ENCODE results near the gene CARMIL1. TPM values are rescaled to one million over a fixed set of nuclear protein-coding genes. Genes with fewer than 3 reads are reported as not detected.

The CARMIL1 gene
- total RNA-seq, 1 donor from 2014 or later: 15.7 TPM

- H3K27me3 Mint-ChIP-seq (ENCODE audit: low read depth): peaks cover 42% of the 10 kb centered on the region
- TF ChIP-seq CTCF (IDR thresholded peaks at IDR 0.05; ENCODE audit: unreplicated experiment): no peak
- no peak overlapping the region for H3K4me3 Mint-ChIP-seq
- no peaks in the 10 kb centered on the region for H3K4me1 Mint-ChIP-seq
- no peaks in the 10 kb centered on the region for H3K9me3 Mint-ChIP-seq
- H3K36me3 Mint-ChIP-seq: no peaks in the 10 kb centered on the region
- H3K27ac Mint-ChIP-seq: no peak overlapping the region
- no peak for DNase-seq (ENCODE audit: low spot score in 2 of 2, unreplicated experiment in 2 of 2)
Observed at GRCh38 chr6:25629198-25629576, 350.0 kb downstream of the CARMIL1 start.

- H3K36me3 Mint-ChIP-seq: no peaks in the 10 kb centered on the region
- no peak overlapping the region for H3K4me3 Mint-ChIP-seq
- TF ChIP-seq CTCF (IDR thresholded peaks at IDR 0.05; ENCODE audit: unreplicated experiment): no peak
- DNase-seq (ENCODE audit: low spot score in 2 of 2, unreplicated experiment in 2 of 2): no peak
- peaks cover 50% of the 10 kb centered on the region for H3K27me3 Mint-ChIP-seq (ENCODE audit: low read depth)
- no peak overlapping the region for H3K27ac Mint-ChIP-seq
- H3K4me1 Mint-ChIP-seq: no peaks in the 10 kb centered on the region
- H3K9me3 Mint-ChIP-seq: no peaks in the 10 kb centered on the region
Observed at GRCh38 chr6:25630508-25631278, 351.5 kb downstream of the CARMIL1 start.

- Mint-ChIP-seq H3K36me3 (no peaks in the 10 kb centered on the region), H3K4me1 (no peaks in the 10 kb centered on the region), H3K27ac (no peak overlapping the region), H3K4me3 (no peak overlapping the region), H3K27me3 (ENCODE audit: low read depth) (peaks cover 50% of the 10 kb centered on the region), H3K9me3 (no peaks in the 10 kb centered on the region)
- DNase-seq (ENCODE audit: low spot score in 2 of 2, unreplicated experiment in 2 of 2): no peak
- TF ChIP-seq CTCF (IDR thresholded peaks at IDR 0.05; ENCODE audit: unreplicated experiment): no peak
Observed at GRCh38 chr6:25635886-25636317, 356.7 kb downstream of the CARMIL1 start.

- Mint-ChIP-seq H3K27ac (no peak overlapping the region), H3K36me3 (no peaks in the 10 kb centered on the region), H3K9me3 (no peaks in the 10 kb centered on the region), H3K27me3 (ENCODE audit: low read depth) (peaks cover 50% of the 10 kb centered on the region), H3K4me1 (no peaks in the 10 kb centered on the region), H3K4me3 (no peak overlapping the region)
- DNase-seq (ENCODE audit: low spot score in 2 of 2, unreplicated experiment in 2 of 2): no peak
- no peak for TF ChIP-seq CTCF (IDR thresholded peaks at IDR 0.05; ENCODE audit: unreplicated experiment)
Observed at GRCh38 chr6:25637211-25637610, 358.0 kb downstream of the CARMIL1 start.

- no peak for DNase-seq (ENCODE audit: low spot score in 2 of 2, unreplicated experiment in 2 of 2)
- no peaks in the 10 kb centered on the region for H3K9me3 Mint-ChIP-seq
- H3K27me3 Mint-ChIP-seq (ENCODE audit: low read depth): peaks cover 58% of the 10 kb centered on the region
- no peak overlapping the region for H3K27ac Mint-ChIP-seq
- TF ChIP-seq CTCF (IDR thresholded peaks at IDR 0.05; ENCODE audit: unreplicated experiment): no peak
- no peak overlapping the region for H3K4me3 Mint-ChIP-seq
- H3K36me3 Mint-ChIP-seq: no peaks in the 10 kb centered on the region
- H3K4me1 Mint-ChIP-seq: no peaks in the 10 kb centered on the region
Observed at GRCh38 chr6:25637960-25638434, 358.8 kb downstream of the CARMIL1 start.

Data from mesothelial cell of epicardium (in vitro differentiated cells).